Neural crest cell (in vitro differentiated cells): Measurements from ENCODE around the gene MPST. TPM values are rescaled to one million over a fixed set of nuclear protein-coding genes. Genes with fewer than 3 reads are reported as not detected.

Experiments
- DNase-seq: peaks from one replicate; pipeline ENCODE4 v3.0.0; 2021; ENCODE audit warnings: low read depth, mixed read lengths, low spot score
- H3K27ac Mint-ChIP-seq: one replicate; pipeline ENCODE4 v1.8.0; 2021; ENCODE audit warnings: mild to moderate bottlenecking, mixed read lengths; ENCODE audit not compliant: unreplicated experiment
- H3K27me3 Mint-ChIP-seq: 2 replicates; pipeline ENCODE4 v1.8.0; 2021; ENCODE audit warnings: low read depth, mild to moderate bottlenecking, mixed read lengths
- H3K36me3 Mint-ChIP-seq: 2 replicates; pipeline ENCODE4 v1.8.0; 2021; ENCODE audit warnings: low read depth, mild to moderate bottlenecking, mixed read lengths
- H3K4me1 Mint-ChIP-seq: 2 replicates; pipeline ENCODE4 v1.8.0; 2021; ENCODE audit warnings: mixed read lengths
- H3K4me3 Mint-ChIP-seq: one replicate; pipeline ENCODE4 v1.8.0; 2021; ENCODE audit warnings: mild to moderate bottlenecking, mixed read lengths
- H3K9me3 Mint-ChIP-seq: 2 replicates; pipeline ENCODE4 v1.8.0; 2021; ENCODE audit warnings: mixed read lengths
- total RNA-seq: library from RNA; stranded (reverse); gene quantifications from 2 replicates; pipeline ENCODE4 v1.2.1, GENCODE V29; 2021
- TF ChIP-seq, protein P1 (sequence below): fragments of 200-600 bp; sonication (generic); conservative IDR thresholded peaks from 2 replicates; pipeline ENCODE4 v1.5.0; 2021; ENCODE audit warnings: antibody characterized with exemption, mild to moderate bottlenecking

Gene MPST
- total RNA-seq, 1 donor from 2014 or later, result 103 TPM

- Mint-ChIP-seq H3K27ac (no peak overlapping the region), H3K4me3 (no peak overlapping the region), H3K4me1 (peaks cover 12% of the 10 kb centered on the region), H3K36me3 (peaks cover 8% of the 10 kb centered on the region), H3K9me3 (no peaks in the 10 kb centered on the region), H3K27me3 (no peaks in the 10 kb centered on the region)
- TF ChIP-seq, protein P1, sequence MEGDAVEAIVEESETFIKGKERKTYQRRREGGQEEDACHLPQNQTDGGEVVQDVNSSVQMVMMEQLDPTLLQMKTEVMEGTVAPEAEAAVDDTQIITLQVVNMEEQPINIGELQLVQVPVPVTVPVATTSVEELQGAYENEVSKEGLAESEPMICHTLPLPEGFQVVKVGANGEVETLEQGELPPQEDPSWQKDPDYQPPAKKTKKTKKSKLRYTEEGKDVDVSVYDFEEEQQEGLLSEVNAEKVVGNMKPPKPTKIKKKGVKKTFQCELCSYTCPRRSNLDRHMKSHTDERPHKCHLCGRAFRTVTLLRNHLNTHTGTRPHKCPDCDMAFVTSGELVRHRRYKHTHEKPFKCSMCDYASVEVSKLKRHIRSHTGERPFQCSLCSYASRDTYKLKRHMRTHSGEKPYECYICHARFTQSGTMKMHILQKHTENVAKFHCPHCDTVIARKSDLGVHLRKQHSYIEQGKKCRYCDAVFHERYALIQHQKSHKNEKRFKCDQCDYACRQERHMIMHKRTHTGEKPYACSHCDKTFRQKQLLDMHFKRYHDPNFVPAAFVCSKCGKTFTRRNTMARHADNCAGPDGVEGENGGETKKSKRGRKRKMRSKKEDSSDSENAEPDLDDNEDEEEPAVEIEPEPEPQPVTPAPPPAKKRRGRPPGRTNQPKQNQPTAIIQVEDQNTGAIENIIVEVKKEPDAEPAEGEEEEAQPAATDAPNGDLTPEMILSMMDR, result no peak
- DNase-seq, result no peak
Measured at GRCh38 chr22:37026325-37026724, 6.8 kb downstream of the MPST start.

- DNase-seq, result no peak
- Mint-ChIP-seq H3K9me3 (no peaks in the 10 kb centered on the region), H3K4me1 (peaks cover 4% of the 10 kb centered on the region), H3K27ac (no peak overlapping the region), H3K27me3 (no peaks in the 10 kb centered on the region), H3K36me3 (peaks cover 6% of the 10 kb centered on the region), H3K4me3 (no peak overlapping the region)
- TF ChIP-seq, protein P1, result no peak
Measured at GRCh38 chr22:37027556-37027955, 8.0 kb downstream of the MPST start.

GRCh38 chr22:37028692-37029674, 9.4 kb downstream of the MPST start:
- no peak overlapping the region for H3K4me3 Mint-ChIP-seq
- H3K4me1 Mint-ChIP-seq, result peaks cover 12% of the 10 kb centered on the region
- H3K27me3 Mint-ChIP-seq, result no peaks in the 10 kb centered on the region
- TF ChIP-seq, protein P1, result no peak
- no peak for DNase-seq
- H3K9me3 Mint-ChIP-seq, result no peaks in the 10 kb centered on the region
- H3K36me3 Mint-ChIP-seq, result peaks cover 4% of the 10 kb centered on the region
- H3K27ac Mint-ChIP-seq, result no peak overlapping the region

DNA sequence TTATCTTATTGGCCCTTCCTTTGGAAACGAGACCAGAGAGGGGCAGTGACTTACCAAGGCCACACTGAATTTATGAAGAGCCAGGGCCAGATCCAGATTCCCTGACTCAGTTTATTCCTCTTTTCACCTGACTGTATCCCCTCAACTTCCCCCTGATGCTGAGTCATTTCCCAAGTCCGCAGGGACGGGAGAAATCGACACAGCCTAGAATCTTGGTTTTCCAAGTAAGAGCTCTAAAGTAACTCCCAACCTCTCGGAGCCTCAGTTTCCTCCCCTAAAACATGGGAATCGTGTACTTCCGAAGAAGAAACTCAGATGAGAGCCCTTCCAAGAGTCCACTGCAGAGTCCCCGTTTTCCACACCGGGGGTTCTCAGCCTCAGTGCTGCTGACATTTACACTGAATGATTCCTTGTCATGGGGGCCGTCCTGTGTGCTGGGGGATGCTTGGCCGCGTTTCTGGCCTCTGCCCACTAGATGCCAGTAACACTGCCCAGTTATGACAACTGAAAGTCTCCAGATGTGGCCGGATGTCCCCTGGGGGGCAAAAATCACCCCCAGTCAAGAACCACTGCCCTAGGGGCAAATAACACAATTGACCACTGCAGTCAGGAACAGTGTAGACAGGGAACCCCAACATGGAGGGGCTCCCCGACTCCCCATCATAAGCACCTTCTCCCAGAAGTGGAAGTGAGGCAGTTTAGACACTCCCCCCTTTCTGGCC, 11.2 kb downstream of the MPST start:
- Mint-ChIP-seq H3K9me3 (no peaks in the 10 kb centered on the region), H3K4me3 (no peak overlapping the region), H3K27me3 (no peaks in the 10 kb centered on the region), H3K27ac (no peak overlapping the region), H3K4me1 (peaks cover 17% of the 10 kb centered on the region), H3K36me3 (no peaks in the 10 kb centered on the region)
- no peak for DNase-seq
- TF ChIP-seq, protein P1, result no peak

DNA sequence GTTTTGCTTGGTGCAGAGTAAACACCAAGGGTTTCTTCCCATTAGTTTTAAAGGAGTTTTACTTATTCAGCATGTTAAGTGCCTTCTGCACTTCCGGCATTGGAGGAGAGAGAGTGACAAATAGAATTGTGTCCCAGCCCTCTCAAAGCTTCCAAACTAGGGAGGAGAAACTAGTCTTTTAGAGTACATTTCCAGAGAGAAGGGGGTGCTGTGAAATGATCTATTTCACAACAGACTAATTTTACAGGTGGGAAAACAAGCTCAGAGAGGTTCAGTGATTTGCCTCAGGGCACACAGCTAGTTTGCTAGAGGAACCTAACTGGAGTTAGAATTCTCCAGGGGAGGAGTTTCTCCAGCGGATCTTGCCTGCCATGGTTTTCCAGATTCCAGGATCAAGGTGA, 12.6 kb downstream of the MPST start:
- Mint-ChIP-seq H3K4me3 (no peak overlapping the region), H3K27me3 (no peaks in the 10 kb centered on the region), H3K4me1 (peaks cover 17% of the 10 kb centered on the region), H3K9me3 (no peaks in the 10 kb centered on the region), H3K36me3 (no peaks in the 10 kb centered on the region), H3K27ac (peak overlapping the region; percentile 24)
- no peak for DNase-seq
- TF ChIP-seq, protein P1, result no peak
